ENCODE data around the gene CLCN3. TPM values are rescaled to one million over a fixed set of nuclear protein-coding genes. Genes with fewer than 3 reads are reported as not detected.

The CLCN3 gene
- total and polyA plus RNA-seq, 9 of the 15 experiments (the other 6 are each of a cell fraction or from before 2014, with no cell fraction given), result 12.7 to 60.6 (median 38.5) TPM

DNA sequence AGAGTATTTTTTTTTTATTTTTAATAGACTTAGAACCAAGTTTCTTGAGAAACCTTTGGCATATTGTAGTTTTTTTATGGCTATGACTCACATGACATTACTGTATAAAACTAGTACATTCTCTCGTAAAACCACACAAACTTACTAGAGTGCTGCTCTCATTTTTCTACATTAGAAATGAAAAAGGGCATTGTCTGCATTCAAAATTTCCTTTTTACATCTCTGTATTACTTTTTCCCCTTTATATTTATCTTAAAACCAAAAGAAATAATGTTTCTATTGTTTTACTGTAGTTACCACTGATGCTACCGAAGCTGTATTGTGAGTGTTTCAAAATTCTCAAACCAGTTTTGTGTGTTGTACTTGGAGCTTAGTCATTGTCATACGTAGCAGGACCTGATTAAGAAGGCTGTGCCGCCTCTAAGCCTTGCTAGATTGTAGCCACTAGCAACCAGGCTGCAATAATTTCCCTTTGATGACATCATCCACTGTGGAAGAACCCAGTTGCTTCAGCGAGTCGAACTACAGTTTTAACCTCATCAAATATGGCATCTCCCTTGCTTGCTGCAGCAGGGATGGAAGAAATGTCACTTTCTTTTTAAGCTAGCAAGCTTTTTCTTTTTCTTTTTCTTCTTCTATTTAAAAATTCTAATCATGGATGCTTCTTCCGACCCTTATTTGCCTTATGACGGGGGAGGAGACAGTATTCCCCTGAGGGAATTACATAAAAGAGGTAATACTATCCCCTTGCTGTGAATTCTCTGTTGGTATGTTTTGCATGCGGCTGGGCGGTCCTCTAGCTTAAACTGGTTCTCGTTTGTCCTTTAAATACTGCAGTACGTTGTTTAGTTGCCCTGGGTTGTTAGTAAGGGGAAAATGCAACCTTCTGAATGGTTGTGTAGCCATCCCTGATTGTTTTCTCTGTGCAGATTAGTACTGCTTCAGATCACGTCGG lies 39.6 kb downstream of the CLCN3 start (continued):
- TF ChIP-seq CREB1 (IDR thresholded peaks at IDR 0.05), result peak; percentile 91
- peak; percentile 80 for TF ChIP-seq CREB1 (CRISPR knock-in tag; IDR thresholded peaks at IDR 0.05)
- TF ChIP-seq ZNF3 (CRISPR knock-in tag; IDR thresholded peaks at IDR 0.05), result no peak
- TF ChIP-seq ZNF12 (CRISPR knock-in tag; IDR thresholded peaks at IDR 0.05), result no peak
- peak; percentile 62 for TF ChIP-seq TEAD4 (IDR thresholded peaks at IDR 0.05; ENCODE audit: low read length)
- TF ChIP-seq TEAD4 (CRISPR knock-in tag; IDR thresholded peaks at IDR 0.05; ENCODE audit: borderline replicate concordance), result no peak
- TF ChIP-seq, protein P1, sequence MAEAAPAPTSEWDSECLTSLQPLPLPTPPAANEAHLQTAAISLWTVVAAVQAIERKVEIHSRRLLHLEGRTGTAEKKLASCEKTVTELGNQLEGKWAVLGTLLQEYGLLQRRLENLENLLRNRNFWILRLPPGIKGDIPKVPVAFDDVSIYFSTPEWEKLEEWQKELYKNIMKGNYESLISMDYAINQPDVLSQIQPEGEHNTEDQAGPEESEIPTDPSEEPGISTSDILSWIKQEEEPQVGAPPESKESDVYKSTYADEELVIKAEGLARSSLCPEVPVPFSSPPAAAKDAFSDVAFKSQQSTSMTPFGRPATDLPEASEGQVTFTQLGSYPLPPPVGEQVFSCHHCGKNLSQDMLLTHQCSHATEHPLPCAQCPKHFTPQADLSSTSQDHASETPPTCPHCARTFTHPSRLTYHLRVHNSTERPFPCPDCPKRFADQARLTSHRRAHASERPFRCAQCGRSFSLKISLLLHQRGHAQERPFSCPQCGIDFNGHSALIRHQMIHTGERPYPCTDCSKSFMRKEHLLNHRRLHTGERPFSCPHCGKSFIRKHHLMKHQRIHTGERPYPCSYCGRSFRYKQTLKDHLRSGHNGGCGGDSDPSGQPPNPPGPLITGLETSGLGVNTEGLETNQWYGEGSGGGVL (CRISPR knock-in tag; IDR thresholded peaks at IDR 0.05), result no peak
- TF ChIP-seq, protein P2, sequence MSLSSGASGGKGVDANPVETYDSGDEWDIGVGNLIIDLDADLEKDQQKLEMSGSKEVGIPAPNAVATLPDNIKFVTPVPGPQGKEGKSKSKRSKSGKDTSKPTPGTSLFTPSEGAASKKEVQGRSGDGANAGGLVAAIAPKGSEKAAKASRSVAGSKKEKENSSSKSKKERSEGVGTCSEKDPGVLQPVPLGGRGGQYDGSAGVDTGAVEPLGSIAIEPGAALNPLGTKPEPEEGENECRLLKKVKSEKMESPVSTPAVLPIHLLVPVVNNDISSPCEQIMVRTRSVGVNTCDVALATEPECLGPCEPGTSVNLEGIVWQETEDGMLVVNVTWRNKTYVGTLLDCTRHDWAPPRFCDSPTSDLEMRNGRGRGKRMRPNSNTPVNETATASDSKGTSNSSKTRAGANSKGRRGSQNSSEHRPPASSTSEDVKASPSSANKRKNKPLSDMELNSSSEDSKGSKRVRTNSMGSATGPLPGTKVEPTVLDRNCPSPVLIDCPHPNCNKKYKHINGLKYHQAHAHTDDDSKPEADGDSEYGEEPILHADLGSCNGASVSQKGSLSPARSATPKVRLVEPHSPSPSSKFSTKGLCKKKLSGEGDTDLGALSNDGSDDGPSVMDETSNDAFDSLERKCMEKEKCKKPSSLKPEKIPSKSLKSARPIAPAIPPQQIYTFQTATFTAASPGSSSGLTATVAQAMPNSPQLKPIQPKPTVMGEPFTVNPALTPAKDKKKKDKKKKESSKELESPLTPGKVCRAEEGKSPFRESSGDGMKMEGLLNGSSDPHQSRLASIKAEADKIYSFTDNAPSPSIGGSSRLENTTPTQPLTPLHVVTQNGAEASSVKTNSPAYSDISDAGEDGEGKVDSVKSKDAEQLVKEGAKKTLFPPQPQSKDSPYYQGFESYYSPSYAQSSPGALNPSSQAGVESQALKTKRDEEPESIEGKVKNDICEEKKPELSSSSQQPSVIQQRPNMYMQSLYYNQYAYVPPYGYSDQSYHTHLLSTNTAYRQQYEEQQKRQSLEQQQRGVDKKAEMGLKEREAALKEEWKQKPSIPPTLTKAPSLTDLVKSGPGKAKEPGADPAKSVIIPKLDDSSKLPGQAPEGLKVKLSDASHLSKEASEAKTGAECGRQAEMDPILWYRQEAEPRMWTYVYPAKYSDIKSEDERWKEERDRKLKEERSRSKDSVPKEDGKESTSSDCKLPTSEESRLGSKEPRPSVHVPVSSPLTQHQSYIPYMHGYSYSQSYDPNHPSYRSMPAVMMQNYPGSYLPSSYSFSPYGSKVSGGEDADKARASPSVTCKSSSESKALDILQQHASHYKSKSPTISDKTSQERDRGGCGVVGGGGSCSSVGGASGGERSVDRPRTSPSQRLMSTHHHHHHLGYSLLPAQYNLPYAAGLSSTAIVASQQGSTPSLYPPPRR (CRISPR knock-in tag; IDR thresholded peaks at IDR 0.05; ENCODE audit: borderline replicate concordance), result no peak
- TF ChIP-seq GABPB1 (CRISPR knock-in tag; IDR thresholded peaks at IDR 0.05), result 0 out of 2 replicates have a peak, but pooled peaks have one; percentile 36
- TF ChIP-seq, protein P3, sequence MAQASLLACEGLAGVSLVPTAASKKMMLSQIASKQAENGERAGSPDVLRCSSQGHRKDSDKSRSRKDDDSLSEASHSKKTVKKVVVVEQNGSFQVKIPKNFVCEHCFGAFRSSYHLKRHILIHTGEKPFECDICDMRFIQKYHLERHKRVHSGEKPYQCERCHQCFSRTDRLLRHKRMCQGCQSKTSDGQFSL (CRISPR knock-in tag; IDR thresholded peaks at IDR 0.05), result no peak
- TF ChIP-seq, protein P3 (tag; IDR thresholded peaks at IDR 0.05), result no peak
- TF ChIP-seq, protein P4, sequence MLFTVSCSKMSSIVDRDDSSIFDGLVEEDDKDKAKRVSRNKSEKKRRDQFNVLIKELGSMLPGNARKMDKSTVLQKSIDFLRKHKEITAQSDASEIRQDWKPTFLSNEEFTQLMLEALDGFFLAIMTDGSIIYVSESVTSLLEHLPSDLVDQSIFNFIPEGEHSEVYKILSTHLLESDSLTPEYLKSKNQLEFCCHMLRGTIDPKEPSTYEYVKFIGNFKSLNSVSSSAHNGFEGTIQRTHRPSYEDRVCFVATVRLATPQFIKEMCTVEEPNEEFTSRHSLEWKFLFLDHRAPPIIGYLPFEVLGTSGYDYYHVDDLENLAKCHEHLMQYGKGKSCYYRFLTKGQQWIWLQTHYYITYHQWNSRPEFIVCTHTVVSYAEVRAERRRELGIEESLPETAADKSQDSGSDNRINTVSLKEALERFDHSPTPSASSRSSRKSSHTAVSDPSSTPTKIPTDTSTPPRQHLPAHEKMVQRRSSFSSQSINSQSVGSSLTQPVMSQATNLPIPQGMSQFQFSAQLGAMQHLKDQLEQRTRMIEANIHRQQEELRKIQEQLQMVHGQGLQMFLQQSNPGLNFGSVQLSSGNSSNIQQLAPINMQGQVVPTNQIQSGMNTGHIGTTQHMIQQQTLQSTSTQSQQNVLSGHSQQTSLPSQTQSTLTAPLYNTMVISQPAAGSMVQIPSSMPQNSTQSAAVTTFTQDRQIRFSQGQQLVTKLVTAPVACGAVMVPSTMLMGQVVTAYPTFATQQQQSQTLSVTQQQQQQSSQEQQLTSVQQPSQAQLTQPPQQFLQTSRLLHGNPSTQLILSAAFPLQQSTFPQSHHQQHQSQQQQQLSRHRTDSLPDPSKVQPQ (CRISPR knock-in tag; IDR thresholded peaks at IDR 0.05; ENCODE audit: borderline replicate concordance), result no peak
- no peak for TF ChIP-seq XRCC5 (IDR thresholded peaks at IDR 0.05; ENCODE audit: low read depth, low read length)
- TF ChIP-seq HMGN3 (IDR thresholded peaks at IDR 0.05; ENCODE audit: borderline replicate concordance, extremely low read depth, insufficient read length, low read depth, low read length), result no peak
- no peak for TF ChIP-seq CCAR2 (IDR thresholded peaks at IDR 0.05; ENCODE audit: low read depth, low read length)
- TF ChIP-seq FOXJ2 (tag; IDR thresholded peaks at IDR 0.05), result peak; percentile 96

Measured in K562 (cell line).